Vagina (tissue), 2 donors: ENCODE measurements around the gene OTP.

Experiments
- POLR2A ChIP-seq, 2 donors: fragments of 450-650 bp; IDR thresholded peaks; one replicate each; pipeline ENCODE4 v1.6.1; 2017; ENCODE audit warnings: antibody characterized with exemption in 2 of 2, mild to moderate bottlenecking in 2 of 2, moderate library complexity in 2 of 2
- POLR2AphosphoS5 ChIP-seq, 2 donors: sonication (generic); formaldehyde crosslinking; IDR thresholded peaks; one replicate each; pipeline ENCODE4 v1.9.0; 2017; ENCODE audit warnings: antibody characterized with exemption in 2 of 2, mild to moderate bottlenecking in 2 of 2, low read depth in 1 of 2; ENCODE audit not compliant: insufficient read depth in 1 of 2

- no peak for TF ChIP-seq POLR2A (IDR thresholded peaks at IDR 0.05)
- TF ChIP-seq POLR2AphosphoS5 (IDR thresholded peaks at IDR 0.05; ENCODE audit: insufficient read depth in 1 of 2, low read depth in 1 of 2): no peak
These were observed 10.4 kb downstream of the OTP start for GRCh38 chr5:77627869-77628674.
